Gastrocnemius medialis (tissue), 4 donors: ENCODE data around the gene B4GALNT2. TPM values are rescaled to one million over a fixed set of nuclear protein-coding genes. Genes with fewer than 3 reads are reported as not detected.

Experiments used
- ATAC-seq, 2 donors: fragments of 150-250 bp; one replicate each; pipeline ENCODE4 v1.9.1; 2016
- DNase-seq, 2 donors: peaks; one replicate each; pipeline ENCODE4 v3.0.0-alpha.2; 2019
- H3K27ac ChIP-seq, 4 donors: fragments of 200-600 bp; sonication (generic); 1 replicate in 1 of 4; 2 replicates in 3 of 4; pipeline ENCODE4 v1.5.1; 2016 to 2018; ENCODE audit warnings: mild to moderate bottlenecking in 2 of 4, moderate library complexity in 1 of 4
- H3K27me3 ChIP-seq, 3 donors: fragments of 200-600 bp; sonication (generic) in 2 of 3; 1 replicate in 1 of 3; 2 replicates in 2 of 3; pipeline versions ENCODE4 v1.5.1 to v1.6.0; 2016 to 2019; ENCODE audit warnings: mild to moderate bottlenecking in 1 of 3, moderate library complexity in 1 of 3
- H3K36me3 ChIP-seq, 2 donors: fragments of 200-600 bp; sonication (generic) in 1 of 2; one replicate each; pipeline ENCODE4 v1.5.1; 2017 to 2018
- H3K4me1 ChIP-seq, 2 donors: fragments of 200-600 bp; sonication (generic) in 1 of 2; one replicate each; pipeline ENCODE4 v1.5.1; 2016 to 2017; ENCODE audit warnings: mild to moderate bottlenecking in 2 of 2
- H3K4me3 ChIP-seq, 4 donors: fragments of 200-600 bp; sonication (generic) in 3 of 4; 1 replicate in 1 of 4; 2 replicates in 3 of 4; pipeline ENCODE4 v1.5.1; 2016 to 2019; ENCODE audit warnings: mild to moderate bottlenecking in 2 of 4
- H3K9me3 ChIP-seq, 3 donors: fragments of 200-600 bp; sonication (generic) in 2 of 3; 1 replicate in 1 of 3; 2 replicates in 2 of 3; pipeline ENCODE4 v1.5.1; 2016 to 2019
- CTCF ChIP-seq, 5 experiments: fragments of 450-650 bp in 3 of 5; fragments of 200-600 bp in 2 of 5; sonication (generic) in 2 of 5; IDR thresholded peaks in 4 of 5; conservative IDR thresholded peaks in 1 of 5; 1 replicate in 4 of 5; 2 replicates in 1 of 5; pipeline ENCODE4 v1.5.1; 2016 to 2019; ENCODE audit warnings: antibody characterized with exemption in 5 of 5, mild to moderate bottlenecking in 3 of 5, moderate library complexity in 3 of 5
- POLR2A ChIP-seq, 2 donors: fragments of 450-650 bp; IDR thresholded peaks; one replicate each; pipeline ENCODE4 v1.6.1; 2017; ENCODE audit warnings: antibody characterized with exemption in 2 of 2, mild to moderate bottlenecking in 2 of 2, moderate library complexity in 2 of 2
- in situ Hi-C, 4 donors: fragments of 200-750 bp; cut with MboI; loops; one replicate each; pipeline versions ENCODE4 v1.15.0 to v1.8.0; 2017; ENCODE audit warnings: low sequenced_read_pairs in 4 of 4
- intact Hi-C: fragments of 100-400 bp; cut with DNase I; formaldehyde crosslinking; loops from one replicate; pipeline ENCODE4 v1.15.1; 2023; ENCODE audit warnings: low total_unique reads
- total RNA-seq, 4 donors: library from RNA; depleted of rRNA; stranded (reverse); fragments of >200 nt; gene quantifications; one replicate each; pipeline versions ENCODE4 v1.1.0 to v1.2.3, GENCODE V29; 2016

Gene B4GALNT2
- total RNA-seq, 4 donors from 2014 or later = 0.22 TPM; not detected in 3

GRCh38 chr17:49213847-49214246 lies 81.3 kb downstream of the B4GALNT2 start:
- Histone ChIP-seq H3K27ac (peak overlapping the region in 2 of 4 donors; percentile 2 to 29), H3K4me3 (no peak overlapping the region), H3K27me3 (peaks cover 23 to 29% (median 25%) of the 10 kb centered on the region in 3 donors), H3K36me3 (no peaks in the 10 kb centered on the region), H3K9me3 (no peaks in the 10 kb centered on the region), H3K4me1 (peaks cover 0 to 6% of the 10 kb centered on the region in 2 donors)
- no peak for DNase-seq
- intact Hi-C loops = no loop called here
- in situ Hi-C loops = no loop called here
- no peak for ATAC-seq
- TF ChIP-seq POLR2A (IDR thresholded peaks at IDR 0.05) (no peak), CTCF (IDR thresholded peaks at IDR 0.05 in 4 of 5, conservative IDR thresholded peaks at IDR 0.05 in 1 of 5) (no peak)

GRCh38 chr17:49214676-49215360 lies 82.2 kb downstream of the B4GALNT2 start:
- Histone ChIP-seq H3K36me3 (no peaks in the 10 kb centered on the region), H3K4me3 (no peak overlapping the region), H3K9me3 (no peaks in the 10 kb centered on the region), H3K27me3 (peaks cover 16 to 31% (median 25%) of the 10 kb centered on the region in 3 donors), H3K27ac (peak overlapping the region in 2 of 4 donors; percentile 27 to 29), H3K4me1 (peaks cover 0 to 6% of the 10 kb centered on the region in 2 donors)
- in situ Hi-C loops (no loop called here), intact Hi-C loops (no loop called here)
- DNase-seq (no peak), ATAC-seq (no peak)
- TF ChIP-seq POLR2A (IDR thresholded peaks at IDR 0.05) (no peak), CTCF (IDR thresholded peaks at IDR 0.05 in 4 of 5, conservative IDR thresholded peaks at IDR 0.05 in 1 of 5) (no peak)

DNA sequence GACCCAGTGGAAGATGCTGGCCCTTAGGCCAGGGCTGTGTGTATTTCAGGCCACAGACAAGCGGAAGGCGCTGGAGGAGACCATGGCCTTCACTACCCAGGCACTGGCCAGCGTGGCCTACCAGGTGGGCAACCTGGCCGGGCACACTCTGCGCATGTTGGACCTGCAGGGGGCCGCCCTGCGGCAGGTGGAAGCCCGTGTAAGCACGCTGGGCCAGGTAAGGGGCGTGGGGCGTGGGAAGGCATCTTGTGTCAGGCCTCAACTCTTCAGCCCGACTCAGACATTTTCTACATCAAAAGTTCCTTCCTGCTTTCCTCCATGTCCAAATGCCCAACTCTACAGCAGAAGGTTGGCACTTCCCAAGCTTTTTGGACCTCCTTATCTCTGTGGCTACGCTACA lies 83.9 kb downstream of the B4GALNT2 start:
- peaks cover 8 to 19% (median 18%) of the 10 kb centered on the region in 3 donors for H3K27me3 ChIP-seq
- H3K4me1 ChIP-seq = peaks cover 0 to 6% of the 10 kb centered on the region in 2 donors
- intact Hi-C loops = no loop called here
- peak overlapping the region in 2 of 4 donors; percentile 1 to 13 for H3K27ac ChIP-seq
- DNase-seq = no peak
- ATAC-seq = no peak
- in situ Hi-C loops = no loop called here
- no peaks in the 10 kb centered on the region for H3K36me3 ChIP-seq
- H3K9me3 ChIP-seq = no peaks in the 10 kb centered on the region
- no peak for TF ChIP-seq CTCF (IDR thresholded peaks at IDR 0.05 in 4 of 5, conservative IDR thresholded peaks at IDR 0.05 in 1 of 5)
- no peak for TF ChIP-seq POLR2A (IDR thresholded peaks at IDR 0.05)
- no peak overlapping the region for H3K4me3 ChIP-seq

DNA sequence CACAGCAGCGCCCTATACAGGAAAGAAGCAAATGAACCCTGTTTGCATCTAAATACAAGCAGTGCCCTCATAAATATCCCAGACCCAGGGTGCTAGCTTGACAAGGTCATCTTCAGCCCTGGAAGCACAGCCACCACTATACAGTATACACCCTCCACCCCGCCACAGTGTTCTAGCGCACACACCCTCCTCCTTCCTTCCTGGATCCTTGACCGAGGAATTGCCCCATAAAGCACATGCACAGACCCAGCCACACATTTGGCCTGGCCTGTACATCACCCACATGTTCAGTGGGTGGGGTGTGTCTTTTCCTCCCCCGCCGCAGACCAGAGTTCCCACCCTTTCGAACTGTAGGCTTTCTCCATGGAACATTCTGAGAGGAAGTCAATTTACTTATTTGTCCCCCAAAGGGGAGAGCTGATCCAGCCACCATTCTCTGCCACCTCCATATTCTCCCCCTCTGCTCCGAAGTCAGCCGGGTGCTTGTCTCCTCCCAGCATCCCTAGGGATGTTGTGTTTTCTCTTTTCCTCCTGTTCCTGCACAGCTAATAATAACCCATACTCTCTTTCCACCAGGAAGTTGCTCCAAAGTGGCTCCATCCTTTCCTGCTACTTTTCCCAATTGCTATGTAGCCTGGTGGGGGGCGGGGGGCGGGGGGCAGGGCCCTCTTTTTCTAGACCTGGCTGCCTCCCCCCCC lies 84.5 kb downstream of the B4GALNT2 start:
- Histone ChIP-seq H3K27me3 (peaks cover 8 to 19% (median 18%) of the 10 kb centered on the region in 3 donors), H3K9me3 (no peaks in the 10 kb centered on the region), H3K4me3 (no peak overlapping the region), H3K4me1 (peaks cover 0 to 6% of the 10 kb centered on the region in 2 donors), H3K36me3 (no peaks in the 10 kb centered on the region), H3K27ac (peak overlapping the region in 1 of 4 donors; percentile 13)
- intact Hi-C loops = no loop called here
- peak; percentile 41 to 43 for DNase-seq
- in situ Hi-C loops = no loop called here
- ATAC-seq = peak; percentile 49 to 64
- no peak for TF ChIP-seq POLR2A (IDR thresholded peaks at IDR 0.05)
- TF ChIP-seq CTCF (IDR thresholded peaks at IDR 0.05 in 4 of 5, conservative IDR thresholded peaks at IDR 0.05 in 1 of 5) = no peak
